OCI-LY3 (cell line): Measurements from ENCODE around the gene ANOS1.

Source experiments
- H2AFZ ChIP-seq: fragments of 200-600, 300-600 bp; shearing (Covaris generic); 2 replicates; pipeline ENCODE4 v1.6.0; 2014; ENCODE audit warnings: antibody characterized with exemption, low read depth, low read length
- H3K27ac ChIP-seq: fragments of 200-600, 300-600 bp; sonication (generic); 2 replicates; pipeline ENCODE4 v1.5.1; 2014; ENCODE audit warnings: mild to moderate bottlenecking, low read length, moderate library complexity, mixed read lengths
- H3K27me3 ChIP-seq: fragments of 200-600, 300-600 bp; sonication (generic); 2 replicates; pipeline ENCODE4 v1.6.1; 2014; ENCODE audit warnings: low read depth, low read length, mixed read lengths
- H3K36me3 ChIP-seq: fragments of 200-600, 300-600 bp; sonication (generic); replicated peaks from 2 replicates; pipeline ENCODE3; 2014; ENCODE audit warnings: low read depth, low read length, mixed read lengths
- H3K4me1 ChIP-seq: fragments of 300-600, 200-600 bp; sonication (generic); 2 replicates; pipeline ENCODE4 v1.6.1; 2014; ENCODE audit warnings: low read length, mixed read lengths
- H3K4me2 ChIP-seq: fragments of 200-600, 300-600 bp; sonication (generic); 2 replicates; pipeline ENCODE4 v1.6.1; 2014; ENCODE audit warnings: low read length, mixed read lengths
- H3K4me3 ChIP-seq: fragments of 300-600, 200-600 bp; sonication (generic); 2 replicates; pipeline ENCODE4 v1.5.1; 2014; ENCODE audit warnings: antibody characterized with exemption, mild to moderate bottlenecking, low read length, moderate library complexity
- H3K79me2 ChIP-seq: fragments of 300-600, 200-600 bp; shearing (Covaris generic); 2 replicates; pipeline ENCODE4 v1.6.1; 2014; ENCODE audit warnings: mild to moderate bottlenecking, low read length, mixed read lengths
- H3K9ac ChIP-seq: fragments of 300-600, 200-600 bp; shearing (Covaris generic); 2 replicates; pipeline ENCODE4 v1.6.0; 2014; ENCODE audit warnings: mild to moderate bottlenecking, low read length, moderate library complexity
- H3K9me3 ChIP-seq: fragments of 200-600, 300-600 bp; shearing (Covaris generic); 2 replicates; pipeline ENCODE4 v1.6.1; 2014; ENCODE audit warnings: low read length, mixed read lengths; ENCODE audit not compliant: insufficient read depth
- H4K20me1 ChIP-seq: fragments of 200-600, 300-600 bp; sonication (generic); 2 replicates; pipeline ENCODE4 v1.6.1; 2016; ENCODE audit warnings: low read length, mixed read lengths; ENCODE audit not compliant: insufficient read depth
- CTCF ChIP-seq: fragments of 200-600, 300-600 bp; sonication (generic); IDR thresholded peaks from 2 replicates; pipeline ENCODE4 v1.5.1; 2014; ENCODE audit warnings: antibody characterized with exemption, low read length, low read depth
- EZH2phosphoT487 ChIP-seq: fragments of 200-600 bp; shearing (Covaris generic); IDR thresholded peaks from 2 replicates; pipeline ENCODE4 v1.6.1; 2018; ENCODE audit warnings: antibody characterized with exemption, mixed run types, low read depth

ANOS1 gene

GRCh38 chrX:8714164-8714563 lies 17.8 kb downstream of the ANOS1 start:
- Histone ChIP-seq H3K27me3 (no peaks in the 10 kb centered on the region), H3K9ac (no peak overlapping the region), H3K79me2 (no peaks in the 10 kb centered on the region), H4K20me1 (no peaks in the 10 kb centered on the region), H3K27ac (no peak overlapping the region), H3K4me1 (no peaks in the 10 kb centered on the region), H2AFZ (no peak overlapping the region), H3K4me2 (no peak overlapping the region), H3K4me3 (no peak overlapping the region), H3K36me3 (no peaks in the 10 kb centered on the region), H3K9me3 (no peaks in the 10 kb centered on the region)
- TF ChIP-seq CTCF = no peak
- no peak for TF ChIP-seq EZH2phosphoT487

GRCh38 chrX:8711401-8711800 lies 20.5 kb downstream of the ANOS1 start:
- no peaks in the 10 kb centered on the region for H4K20me1 ChIP-seq
- no peak overlapping the region for H3K9ac ChIP-seq
- no peaks in the 10 kb centered on the region for H3K79me2 ChIP-seq
- no peaks in the 10 kb centered on the region for H3K36me3 ChIP-seq
- H3K27me3 ChIP-seq = no peaks in the 10 kb centered on the region
- no peak for TF ChIP-seq EZH2phosphoT487
- no peak for TF ChIP-seq CTCF
- H3K9me3 ChIP-seq = no peaks in the 10 kb centered on the region
- H3K4me3 ChIP-seq = no peak overlapping the region
- no peak overlapping the region for H3K4me2 ChIP-seq
- no peak overlapping the region for H2AFZ ChIP-seq
- H3K27ac ChIP-seq = no peak overlapping the region
- no peaks in the 10 kb centered on the region for H3K4me1 ChIP-seq

- Histone ChIP-seq H3K4me1 (no peaks in the 10 kb centered on the region), H3K9me3 (no peaks in the 10 kb centered on the region), H3K4me3 (no peak overlapping the region), H3K36me3 (no peaks in the 10 kb centered on the region), H3K27me3 (no peaks in the 10 kb centered on the region), H3K4me2 (no peak overlapping the region), H3K27ac (no peak overlapping the region), H2AFZ (no peak overlapping the region), H4K20me1 (no peaks in the 10 kb centered on the region), H3K79me2 (no peaks in the 10 kb centered on the region), H3K9ac (no peak overlapping the region)
- TF ChIP-seq CTCF (no peak), EZH2phosphoT487 (no peak)
Observed at GRCh38 chrX:8704184-8704583, 27.8 kb downstream of the ANOS1 start.

GRCh38 chrX:8692871-8693270 lies 39.1 kb downstream of the ANOS1 start:
- Histone ChIP-seq H3K4me1 (no peaks in the 10 kb centered on the region), H3K36me3 (no peaks in the 10 kb centered on the region), H3K9me3 (no peaks in the 10 kb centered on the region), H4K20me1 (no peaks in the 10 kb centered on the region), H3K4me3 (no peak overlapping the region), H3K27me3 (no peaks in the 10 kb centered on the region), H2AFZ (no peak overlapping the region), H3K4me2 (no peak overlapping the region), H3K27ac (no peak overlapping the region), H3K9ac (no peak overlapping the region), H3K79me2 (no peaks in the 10 kb centered on the region)
- TF ChIP-seq EZH2phosphoT487 = no peak
- no peak for TF ChIP-seq CTCF
